ENCODE results near the gene NDUFS5.
"Not testable (repeated sequence)": the region's sequence is repeated elsewhere in the genome, so short reads cannot be mapped to it uniquely, and the experiment has no call there.

The NDUFS5 gene

GRCh38 chr1:39016604-39017171 is 9.5 kb upstream of the NDUFS5 start:
- DNase-seq = no peak

- DNase-seq = no peak
Observed at GRCh38 chr1:39017266-39017665, 8.9 kb upstream of the NDUFS5 start.

DNA sequence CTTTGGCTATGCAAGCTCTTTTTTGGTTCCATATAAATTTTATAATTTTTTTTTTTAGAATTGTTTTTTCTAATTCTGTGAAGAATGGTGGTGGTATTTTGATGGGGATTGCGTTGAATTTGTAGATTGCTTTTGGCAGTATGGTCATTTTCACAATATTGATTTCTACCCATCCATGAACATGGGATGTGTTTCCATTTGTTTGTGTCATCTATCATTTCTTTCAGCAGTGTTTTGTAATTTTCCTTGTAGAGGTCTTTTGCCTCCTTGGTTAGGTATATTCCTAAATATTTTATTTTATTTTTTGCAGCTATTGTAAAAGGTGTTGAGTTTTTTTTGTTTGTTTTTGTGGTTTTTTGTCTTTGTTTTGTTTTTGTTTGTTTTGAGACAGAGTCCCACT is 5.7 kb upstream of the NDUFS5 start:
- not testable (repeated sequence) for DNase-seq

DNA sequence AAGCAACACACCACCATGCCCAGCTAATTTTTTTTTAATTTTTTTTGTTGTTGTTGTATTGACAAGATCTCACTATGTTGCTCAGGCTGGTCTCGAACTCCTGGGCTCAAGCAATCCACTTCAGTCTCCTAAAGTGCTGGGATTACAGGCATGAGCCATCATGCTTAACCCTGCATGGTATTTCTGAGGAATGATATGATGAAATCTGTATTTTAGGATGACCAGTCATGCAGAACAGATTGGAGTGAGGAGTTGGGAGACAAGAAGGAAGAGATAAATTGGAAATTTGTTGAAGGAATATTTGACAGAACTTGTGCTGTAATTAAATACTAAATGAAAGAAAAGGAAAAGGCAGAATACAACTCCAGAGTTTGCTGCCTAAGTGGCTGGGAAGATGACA is 4.7 kb upstream of the NDUFS5 start:
- DNase-seq = no peak

DNA sequence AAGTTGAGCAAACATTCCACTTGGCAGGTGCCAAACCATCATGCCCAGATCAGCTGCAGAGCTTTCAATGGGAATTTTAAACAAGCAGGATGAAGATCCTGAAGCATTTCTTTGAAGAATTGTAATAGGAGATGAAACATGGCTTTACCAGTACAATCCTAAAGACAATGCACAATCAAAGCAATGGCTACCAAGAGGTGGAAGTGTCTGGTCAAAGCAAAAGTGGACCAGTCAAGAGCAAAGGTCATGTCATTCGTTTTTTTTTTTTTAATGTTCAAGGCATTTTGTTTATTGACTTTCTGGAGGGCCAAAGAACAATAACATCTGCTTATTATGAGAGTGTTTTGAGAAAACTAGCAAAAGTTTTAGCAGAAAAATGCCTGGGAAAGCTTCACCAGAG is 3.0 kb upstream of the NDUFS5 start:
- no peak for DNase-seq

DNA sequence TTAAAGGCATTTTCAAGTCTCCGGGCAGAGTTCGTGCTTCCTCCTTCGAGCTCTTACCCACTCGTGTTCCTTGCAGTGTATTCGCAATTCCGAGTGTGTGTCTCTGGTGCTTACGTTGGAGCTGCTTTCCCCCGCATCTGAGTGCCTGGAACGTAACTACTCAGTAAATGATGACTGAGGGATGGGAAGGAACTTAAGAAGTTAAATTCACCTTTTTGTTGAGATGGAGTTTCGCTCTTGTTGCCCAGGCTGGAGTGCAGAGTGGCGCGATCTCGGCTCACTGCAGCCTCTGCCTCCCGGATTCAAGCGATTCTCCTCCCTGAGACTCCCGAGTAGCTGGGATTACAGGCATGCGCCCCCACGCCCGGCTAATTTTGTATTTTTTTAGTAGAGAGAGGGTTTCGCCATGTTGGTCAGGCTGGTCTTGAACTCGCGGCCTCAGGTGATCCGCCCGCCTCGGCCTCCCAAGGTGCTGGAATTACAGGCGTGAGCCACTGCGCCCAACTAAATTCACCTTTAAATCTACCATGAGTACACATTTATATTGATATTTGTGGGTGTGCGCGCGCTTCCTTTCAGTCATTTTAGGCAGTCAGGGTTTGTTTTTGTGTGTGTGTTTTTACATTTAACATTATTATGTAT is 837 bp downstream of the NDUFS5 start:
- DNase-seq = peak in 1 of 4 experiments; percentile 76

GRCh38 chr1:39034114-39034654 is 8.0 kb downstream of the NDUFS5 start:
- DNase-seq = no peak

DNA sequence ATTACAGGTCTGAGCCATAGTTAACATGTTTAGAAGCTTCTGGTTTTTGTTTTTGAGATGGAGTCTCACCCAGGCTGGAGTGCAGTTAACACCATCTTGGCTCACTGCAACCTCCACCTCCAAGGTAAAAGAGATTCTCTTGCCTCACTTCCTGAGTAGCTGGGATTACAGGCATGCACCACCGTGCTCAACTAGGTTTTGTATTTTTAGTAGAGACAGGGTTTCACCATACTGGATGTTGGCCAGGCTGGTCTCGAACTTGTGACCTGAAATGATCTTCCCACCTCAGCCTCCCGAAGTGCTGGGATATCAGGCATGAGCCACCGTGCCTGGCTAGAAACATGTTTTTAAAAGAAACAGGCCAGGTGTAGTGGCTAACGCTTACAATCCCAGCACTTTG is 10.5 kb downstream of the NDUFS5 start:
- DNase-seq = no peak

GRCh38 chr1:39043513-39043912 is 17.4 kb downstream of the NDUFS5 start:
- DNase-seq = peak; percentile 11 to 36 (median 29)

- peak; percentile 59 to 82 (median 76) for DNase-seq
Observed at GRCh38 chr1:39044762-39045161, 18.6 kb downstream of the NDUFS5 start.

- DNase-seq = no peak
Observed at GRCh38 chr1:39045231-39045630, 19.1 kb downstream of the NDUFS5 start.

DNA sequence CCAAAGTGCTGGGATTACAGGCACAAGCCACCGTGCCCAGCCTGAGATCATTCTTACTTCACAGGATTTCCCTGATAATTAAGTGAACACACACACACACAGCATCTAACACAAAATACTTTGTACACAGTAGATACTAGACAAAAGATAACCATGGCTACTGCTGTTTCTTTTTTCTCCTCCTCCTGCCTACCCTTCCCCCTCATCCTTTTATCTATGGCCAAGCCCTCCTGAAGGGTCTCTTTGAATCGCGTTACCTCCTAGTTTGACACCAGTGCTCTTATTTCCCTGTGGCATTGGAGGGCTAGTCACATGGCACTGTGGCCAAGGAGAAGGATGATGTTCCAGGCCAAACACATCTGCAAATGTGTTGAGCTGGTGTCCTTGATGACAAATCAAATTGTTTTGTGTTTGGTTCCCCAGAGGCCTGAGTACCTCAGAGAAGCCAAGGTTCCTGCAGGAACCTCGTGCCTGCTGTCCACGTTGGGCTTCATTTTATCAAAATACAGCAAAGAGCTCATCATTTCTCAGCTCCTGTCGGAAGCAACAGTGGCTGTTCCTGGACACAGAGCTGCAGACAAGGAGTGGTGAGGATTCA is 20.6 kb downstream of the NDUFS5 start:
- no peak for DNase-seq

GRCh38 chr1:39047374-39048229 is 21.5 kb downstream of the NDUFS5 start:
- DNase-seq = peak in 3 of 4 experiments; percentile 22 to 43 (median 23)

DNA sequence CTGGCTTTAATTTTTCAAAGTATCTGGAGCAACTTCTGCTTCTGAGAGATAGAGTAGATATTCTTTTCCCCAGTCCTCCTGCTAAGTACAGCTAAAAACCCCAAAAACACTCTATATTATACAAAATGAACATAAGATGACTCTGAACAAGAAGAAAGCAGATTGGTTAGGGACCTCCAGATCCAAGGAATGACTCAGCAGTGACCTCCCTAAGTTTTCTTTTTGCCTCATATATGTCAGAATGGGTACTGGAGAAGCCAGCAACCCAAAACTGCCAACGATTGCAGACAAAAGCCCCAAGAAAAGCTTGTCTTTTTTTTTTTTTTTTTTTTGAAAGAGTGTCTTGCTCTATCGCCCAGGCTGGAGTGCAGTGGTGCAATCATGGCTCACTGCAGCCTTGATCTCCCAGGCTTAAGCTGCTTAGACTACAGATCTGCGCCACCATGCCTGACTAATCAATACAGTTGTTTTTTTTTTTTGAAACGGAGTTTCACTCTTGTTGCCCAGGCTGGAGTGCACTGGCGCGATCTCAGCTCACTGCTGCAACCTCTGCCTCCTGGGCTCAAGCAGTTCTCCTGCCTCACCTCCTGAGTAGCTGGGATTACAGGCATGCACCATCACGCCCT is 22.7 kb downstream of the NDUFS5 start:
- DNase-seq = no peak

DNA sequence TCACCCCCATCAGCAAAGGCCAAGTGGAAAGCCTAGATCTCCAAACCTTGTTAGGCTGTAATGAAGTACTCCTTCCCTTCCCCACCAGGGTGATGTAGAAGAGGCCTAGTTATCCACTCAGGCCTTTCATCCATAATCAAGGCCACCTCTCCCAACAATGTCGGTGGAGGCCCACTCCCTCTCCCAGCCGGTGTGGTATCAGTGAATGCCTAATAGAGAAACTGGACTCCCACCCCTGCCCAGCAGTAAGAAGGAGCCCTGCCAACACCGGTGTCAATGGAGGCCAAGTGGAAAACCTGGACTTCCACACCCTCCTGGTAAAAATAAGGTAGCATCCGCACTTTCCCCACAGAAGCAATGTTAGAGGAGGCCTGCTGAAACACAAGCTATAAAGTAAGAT is 23.9 kb downstream of the NDUFS5 start:
- no peak for DNase-seq

- DNase-seq = not testable (repeated sequence)
Observed at GRCh38 chr1:39051193-39051850, 25.2 kb downstream of the NDUFS5 start.

GRCh38 chr1:39051956-39052355 is 25.8 kb downstream of the NDUFS5 start:
- no peak for DNase-seq

- DNase-seq = not testable (repeated sequence)
Observed at GRCh38 chr1:39055213-39055710, 29.1 kb downstream of the NDUFS5 start.

- DNase-seq = not testable (repeated sequence)
Observed at GRCh38 chr1:39061516-39061915, 35.4 kb downstream of the NDUFS5 start.

DNA sequence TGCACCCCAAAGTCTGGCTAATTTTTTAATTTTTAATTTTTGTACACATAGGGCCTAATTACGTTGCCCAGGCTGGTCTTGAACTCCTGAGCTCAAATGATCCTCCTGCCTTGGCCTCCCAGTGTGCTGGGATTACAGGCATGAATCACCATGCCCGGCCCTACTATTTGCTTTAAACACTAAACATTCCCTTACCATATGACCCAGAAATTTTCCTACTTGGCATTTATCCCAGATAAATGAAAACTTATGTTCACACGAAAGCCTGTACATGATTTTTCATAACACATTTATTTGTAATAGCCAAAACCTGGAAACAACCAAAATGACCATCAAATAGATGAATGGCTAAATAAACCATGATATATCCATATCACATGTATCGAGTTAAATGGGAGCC is 35.8 kb downstream of the NDUFS5 start:
- no peak for DNase-seq

GRCh38 chr1:39063191-39063590 is 37.0 kb downstream of the NDUFS5 start:
- DNase-seq = no peak

DNA sequence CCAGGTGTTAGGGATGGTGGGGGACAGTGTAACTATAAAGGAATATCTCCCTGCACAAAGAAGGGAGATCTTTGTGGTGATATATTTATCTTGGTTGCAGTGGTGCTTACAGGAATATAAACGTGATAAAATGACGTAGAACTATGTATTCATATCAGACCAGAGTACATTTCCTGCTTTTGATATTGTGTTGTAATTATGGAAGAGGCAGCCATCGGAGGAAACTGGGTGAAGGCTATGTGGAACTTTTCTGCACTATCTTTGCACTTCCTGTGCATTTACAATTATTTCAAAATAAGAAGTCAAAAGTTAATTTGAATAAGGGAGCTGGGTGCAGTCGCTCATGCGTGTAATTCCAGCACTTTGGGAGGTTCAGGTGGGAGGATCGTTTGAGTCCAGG is 37.6 kb downstream of the NDUFS5 start:
- DNase-seq = peak in 2 of 4 experiments; percentile 35 to 44
